ENCODE results near the gene FOXF1. TPM values are rescaled to one million over a fixed set of nuclear protein-coding genes. Genes with fewer than 3 reads are reported as not detected.

FOXF1 gene
- total and polyA plus RNA-seq, 2 experiments from 2014 or later, result 2.6 to 4.4 TPM

DNA sequence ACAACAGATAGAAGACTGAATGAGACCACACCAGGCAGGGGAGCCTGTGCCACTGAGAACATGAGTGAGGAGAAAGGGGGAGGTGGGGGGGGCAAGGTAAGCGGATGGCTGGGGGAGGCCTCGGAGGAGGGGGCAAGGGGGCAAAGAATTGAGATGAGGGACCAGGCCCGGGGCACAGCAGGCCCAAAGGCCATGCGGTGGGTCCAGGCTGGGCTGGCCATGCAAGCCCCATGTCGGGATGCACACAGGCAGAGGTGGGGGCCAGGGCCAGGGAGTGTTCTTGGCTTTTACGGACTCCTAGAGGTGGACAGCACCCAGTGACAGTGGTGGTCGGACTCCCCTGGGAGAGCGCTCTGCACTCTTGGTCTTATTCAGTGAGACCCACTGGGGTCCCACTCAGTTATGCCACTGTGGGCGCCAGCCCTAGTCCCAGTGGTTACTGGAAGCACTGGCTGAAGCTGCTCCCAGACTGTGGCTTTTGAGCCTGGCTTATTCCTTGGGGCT, 49.5 kb downstream of the FOXF1 start:
- H3K4me1 ChIP-seq (ENCODE audit: low read depth), result peaks cover 8% of the 10 kb centered on the region
- DNase-seq (ENCODE audit: low read depth in 1 of 2, low spot score in 1 of 2), result no peak
- TF ChIP-seq, protein P1, sequence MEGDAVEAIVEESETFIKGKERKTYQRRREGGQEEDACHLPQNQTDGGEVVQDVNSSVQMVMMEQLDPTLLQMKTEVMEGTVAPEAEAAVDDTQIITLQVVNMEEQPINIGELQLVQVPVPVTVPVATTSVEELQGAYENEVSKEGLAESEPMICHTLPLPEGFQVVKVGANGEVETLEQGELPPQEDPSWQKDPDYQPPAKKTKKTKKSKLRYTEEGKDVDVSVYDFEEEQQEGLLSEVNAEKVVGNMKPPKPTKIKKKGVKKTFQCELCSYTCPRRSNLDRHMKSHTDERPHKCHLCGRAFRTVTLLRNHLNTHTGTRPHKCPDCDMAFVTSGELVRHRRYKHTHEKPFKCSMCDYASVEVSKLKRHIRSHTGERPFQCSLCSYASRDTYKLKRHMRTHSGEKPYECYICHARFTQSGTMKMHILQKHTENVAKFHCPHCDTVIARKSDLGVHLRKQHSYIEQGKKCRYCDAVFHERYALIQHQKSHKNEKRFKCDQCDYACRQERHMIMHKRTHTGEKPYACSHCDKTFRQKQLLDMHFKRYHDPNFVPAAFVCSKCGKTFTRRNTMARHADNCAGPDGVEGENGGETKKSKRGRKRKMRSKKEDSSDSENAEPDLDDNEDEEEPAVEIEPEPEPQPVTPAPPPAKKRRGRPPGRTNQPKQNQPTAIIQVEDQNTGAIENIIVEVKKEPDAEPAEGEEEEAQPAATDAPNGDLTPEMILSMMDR (IDR thresholded peaks at IDR 0.05; ENCODE audit: low read depth, low read length), result no peak
- H3K27me3 ChIP-seq, result peaks cover 9% of the 10 kb centered on the region
- H3K27ac ChIP-seq, result no peak overlapping the region
- no peaks in the 10 kb centered on the region for H3K9me3 ChIP-seq (ENCODE audit: low read depth)
- H3K4me3 ChIP-seq, result no peak overlapping the region
- no peaks in the 10 kb centered on the region for H3K36me3 ChIP-seq

DNA sequence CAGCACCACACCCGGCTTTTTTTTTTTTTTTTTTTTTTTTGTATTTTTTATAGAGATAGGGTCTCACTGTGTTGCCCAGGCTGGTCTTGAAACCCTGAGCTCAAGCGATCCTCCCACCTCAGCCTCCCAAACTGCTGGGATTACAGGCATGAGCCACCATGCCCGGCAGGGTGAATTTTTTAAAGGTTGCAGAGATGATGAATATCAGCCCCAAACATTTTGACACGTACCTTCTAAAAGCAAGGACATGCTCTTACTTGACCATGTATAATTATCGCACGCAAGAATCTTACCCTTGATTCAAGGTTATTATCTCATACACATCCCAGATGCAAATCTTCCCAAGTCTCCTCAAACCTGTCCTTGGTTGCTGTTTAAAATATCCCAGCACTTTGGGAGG, 52.0 kb downstream of the FOXF1 start:
- H3K9me3 ChIP-seq (ENCODE audit: low read depth), result no peaks in the 10 kb centered on the region
- peaks cover 5% of the 10 kb centered on the region for H3K4me1 ChIP-seq (ENCODE audit: low read depth)
- no peak for DNase-seq (ENCODE audit: low read depth in 1 of 2, low spot score in 1 of 2)
- peaks cover 26% of the 10 kb centered on the region for H3K27me3 ChIP-seq
- H3K27ac ChIP-seq, result no peak overlapping the region
- TF ChIP-seq, protein P1 (IDR thresholded peaks at IDR 0.05; ENCODE audit: low read depth, low read length), result no peak
- no peak overlapping the region for H3K4me3 ChIP-seq
- no peaks in the 10 kb centered on the region for H3K36me3 ChIP-seq

DNA sequence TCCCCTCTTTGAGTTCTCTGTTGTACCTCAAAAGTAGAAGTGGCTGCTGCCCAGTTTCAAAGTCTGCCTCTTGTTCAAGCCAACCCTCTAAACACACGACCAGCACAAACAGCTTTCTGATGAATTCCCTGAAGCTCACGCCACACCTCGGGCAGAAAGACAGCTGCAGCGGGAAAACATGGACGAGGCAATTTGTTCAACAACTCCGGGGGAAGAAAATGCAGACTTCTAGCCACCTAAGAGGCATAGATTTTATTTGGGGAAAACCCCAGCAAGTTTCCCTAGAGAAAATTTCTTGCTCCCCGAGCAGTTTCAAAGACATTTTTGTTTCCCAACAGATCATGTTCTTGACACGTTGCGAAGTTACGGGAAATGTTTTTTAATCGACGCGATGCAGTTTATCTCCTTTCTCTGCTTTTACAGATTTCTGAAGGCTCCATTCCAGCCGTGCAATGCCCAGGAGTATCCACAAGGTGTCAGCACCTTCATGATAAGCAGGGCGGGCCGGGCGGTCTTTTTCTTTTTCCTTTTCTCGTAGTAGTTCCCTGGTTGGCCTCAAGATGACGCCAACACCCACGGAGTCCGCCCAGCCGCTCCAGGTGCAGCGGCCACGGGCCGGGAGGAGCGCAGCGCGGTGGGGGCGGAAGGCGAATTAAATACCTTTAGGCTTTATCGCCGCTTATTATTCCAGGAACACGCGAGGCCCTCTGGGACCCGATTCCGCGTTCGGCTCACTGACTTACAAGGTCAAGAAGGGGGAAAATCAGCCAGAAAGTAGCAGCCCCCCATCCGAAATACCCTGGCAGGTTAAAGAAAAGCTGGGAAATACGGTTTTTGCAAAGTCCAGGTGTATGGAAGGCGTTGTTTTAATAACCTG, 53.4 kb downstream of the FOXF1 start:
- peaks cover 5% of the 10 kb centered on the region for H3K4me1 ChIP-seq (ENCODE audit: low read depth)
- TF ChIP-seq, protein P1 (IDR thresholded peaks at IDR 0.05; ENCODE audit: low read depth, low read length), result peak; percentile 100
- peak overlapping the region; percentile 18 for H3K27ac ChIP-seq
- no peaks in the 10 kb centered on the region for H3K36me3 ChIP-seq
- peak overlapping the region; percentile 24 for H3K4me3 ChIP-seq
- no peaks in the 10 kb centered on the region for H3K9me3 ChIP-seq (ENCODE audit: low read depth)
- H3K27me3 ChIP-seq, result peaks cover 39% of the 10 kb centered on the region
- peak; percentile 94 to 95 for DNase-seq (ENCODE audit: low read depth in 1 of 2, low spot score in 1 of 2)

Other genes with a start within 250 kb of the FOXF1 start
- gene MTHFSD, start 44.7 kb downstream of the FOXF1 start, total RNA-seq, result 17.8 and 36.0 TPM in 2 replicates
- gene MTHFSD, start 44.7 kb downstream of the FOXF1 start, polyA plus RNA-seq, result 23.0 and 28.8 TPM in 2 replicates
- gene FOXC2, start 56.3 kb downstream of the FOXF1 start, total RNA-seq, result 0.56 and 2.4 TPM in 2 replicates
- gene FOXC2, start 56.3 kb downstream of the FOXF1 start, polyA plus RNA-seq, result 3.7 and 10.5 TPM in 2 replicates
- gene FOXL1, start 68.0 kb downstream of the FOXF1 start, total RNA-seq, result 2.0 and 4.2 TPM in 2 replicates
- 0.61 and 2.4 TPM in 2 replicates for gene FOXL1, start 68.0 kb downstream of the FOXF1 start, polyA plus RNA-seq